Keratinocyte (primary cell): Measurements from ENCODE around the gene TOX3.

Source experiments
- EZH2 ChIP-seq: IDR thresholded peaks from one replicate; pipeline ENCODE4 v1.6.1; 2012; ENCODE audit warnings: inconsistent platforms, mild to moderate bottlenecking, low read length, moderate library complexity
- TF ChIP-seq, protein P1 (sequence below), 3 experiments: IDR thresholded peaks in 1 of 3; conservative IDR thresholded peaks in 1 of 3; optimal IDR thresholded peaks in 1 of 3; 2 replicates in 2 of 3; 3 replicates in 1 of 3; pipeline versions ENCODE3 to v1.5.1; 2011; ENCODE audit warnings: low read length in 3 of 3, mild to moderate bottlenecking in 3 of 3, moderate library complexity in 2 of 3, control low read depth in 1 of 3, inconsistent platforms in 1 of 3; ENCODE audit not compliant: insufficient read depth in 2 of 3; ENCODE audit errors: extremely low read depth in 1 of 3

DNA sequence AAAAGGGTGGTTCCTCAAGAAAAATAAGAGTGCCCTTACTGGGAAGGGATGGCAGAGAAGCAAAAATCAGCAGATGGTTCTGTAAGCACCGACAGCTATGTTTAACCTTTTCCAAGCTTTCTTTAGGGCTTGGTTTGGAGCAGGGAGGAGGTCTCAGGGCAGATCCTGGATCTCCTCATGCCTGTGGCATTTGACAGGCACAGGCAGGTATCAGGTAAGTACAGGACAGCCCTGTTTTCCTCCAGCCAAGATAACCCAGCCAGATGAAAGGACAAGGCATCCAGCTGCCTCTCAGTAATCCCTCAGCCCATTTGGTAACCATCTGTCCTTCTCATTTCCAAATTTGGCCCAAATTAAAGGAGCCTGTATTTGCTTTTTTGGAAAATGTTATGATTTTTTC lies 141.5 kb downstream of the TOX3 start:
- TF ChIP-seq, protein P1, sequence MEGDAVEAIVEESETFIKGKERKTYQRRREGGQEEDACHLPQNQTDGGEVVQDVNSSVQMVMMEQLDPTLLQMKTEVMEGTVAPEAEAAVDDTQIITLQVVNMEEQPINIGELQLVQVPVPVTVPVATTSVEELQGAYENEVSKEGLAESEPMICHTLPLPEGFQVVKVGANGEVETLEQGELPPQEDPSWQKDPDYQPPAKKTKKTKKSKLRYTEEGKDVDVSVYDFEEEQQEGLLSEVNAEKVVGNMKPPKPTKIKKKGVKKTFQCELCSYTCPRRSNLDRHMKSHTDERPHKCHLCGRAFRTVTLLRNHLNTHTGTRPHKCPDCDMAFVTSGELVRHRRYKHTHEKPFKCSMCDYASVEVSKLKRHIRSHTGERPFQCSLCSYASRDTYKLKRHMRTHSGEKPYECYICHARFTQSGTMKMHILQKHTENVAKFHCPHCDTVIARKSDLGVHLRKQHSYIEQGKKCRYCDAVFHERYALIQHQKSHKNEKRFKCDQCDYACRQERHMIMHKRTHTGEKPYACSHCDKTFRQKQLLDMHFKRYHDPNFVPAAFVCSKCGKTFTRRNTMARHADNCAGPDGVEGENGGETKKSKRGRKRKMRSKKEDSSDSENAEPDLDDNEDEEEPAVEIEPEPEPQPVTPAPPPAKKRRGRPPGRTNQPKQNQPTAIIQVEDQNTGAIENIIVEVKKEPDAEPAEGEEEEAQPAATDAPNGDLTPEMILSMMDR (optimal IDR thresholded peaks at IDR 0.05 in 1 of 3, IDR thresholded peaks at IDR 0.05 in 1 of 3, conservative IDR thresholded peaks at IDR 0.05 in 1 of 3; ENCODE audit: extremely low read depth in 1 of 3, insufficient read depth in 2 of 3, low read length in 3 of 3): no peak
- no peak for TF ChIP-seq EZH2
